Measurements from ENCODE around the gene ANKLE1.
A peak's percentile ranks its signal among the peaks of the same experiment; 100 is the strongest.

- no peak for TF ChIP-seq CTCF (IDR thresholded peaks at IDR 0.05)
- TF ChIP-seq ZNF121 (CRISPR knock-in tag; IDR thresholded peaks at IDR 0.05): peak; percentile 9; the same call in 1 of the 2 replicates
- no peak for TF ChIP-seq ZSCAN18 (CRISPR knock-in tag; IDR thresholded peaks at IDR 0.05)
- no peak for TF ChIP-seq ATF1 (CRISPR knock-in tag; IDR thresholded peaks at IDR 0.05)
- no peak for TF ChIP-seq NR2C2 (CRISPR knock-in tag; IDR thresholded peaks at IDR 0.05)
- no peak for TF ChIP-seq TCF7 (CRISPR knock-in tag; IDR thresholded peaks at IDR 0.05; ENCODE audit: low read depth)
- 0 out of 2 replicates have a peak, but pooled peaks have one; percentile 43 for TF ChIP-seq SP1 (CRISPR knock-in tag; conservative IDR thresholded peaks at IDR 0.05)
- TF ChIP-seq MLX (CRISPR knock-in tag; IDR thresholded peaks at IDR 0.05): no peak
- TF ChIP-seq E2F1 (CRISPR knock-in tag; IDR thresholded peaks at IDR 0.05): no peak
- TF ChIP-seq USF2 (CRISPR knock-in tag; IDR thresholded peaks at IDR 0.05): no peak
- TF ChIP-seq GABPB1 (CRISPR knock-in tag; IDR thresholded peaks at IDR 0.05): no peak
Observed at GRCh38 chr19:17332677-17333581, 51.2 kb downstream of the ANKLE1 start.

All from WTC11 (cell line).